HepG2 (cell line): Measurements from ENCODE around the gene NEGR1. TPM values are rescaled to one million over a fixed set of nuclear protein-coding genes. Genes with fewer than 3 reads are reported as not detected.

Experiments
- ATAC-seq: fragments of 200-7000 bp; cut with Tn5 transposase; 3 replicates; pipeline ENCODE4 v1.9.1; 2020; ENCODE audit warnings: mild to moderate bottlenecking, moderate library complexity
- BruUV-seq: library from RNA; stranded (reverse); fragments of 400-500 nt; replicated peaks from 2 replicates; lab custom pipeline; 2021; lab: Mats Ljungman, UMichigan
- CTCF ChIA-PET: fragments of 300-600 bp; formaldehyde crosslinking; extraction: SDS; loops from one replicate; lab custom pipeline; 2021; ENCODE audit warnings: low total read pairs, inconsistent platforms, low intra/inter-chr PET ratio; lab: Yijun Ruan, JAX
- POLR2A ChIA-PET: fragments of 350-600 bp; sonication (Branson Sonifier 250); formaldehyde crosslinking; loops from one replicate; lab custom pipeline; 2020; ENCODE audit warnings: antibody characterized with exemption, inconsistent platforms; lab: Yijun Ruan, JAX
- DNase-seq: peaks from one replicate; pipeline ENCODE4 v3.0.0-alpha.2; 2015; ENCODE audit warnings: low spot score
- FAIRE-seq: peaks from 3 replicates; lab custom pipeline; 2011; peaks lifted over from hg19 to GRCh38; lab: Jason Lieb, UNC
- H2AFZ ChIP-seq: one replicate; pipeline ENCODE4 v1.6.1; 2011; ENCODE audit warnings: low read length, inconsistent platforms
- H3K27ac ChIP-seq: fragments of 300-600 bp; 3 replicates; pipeline ENCODE4 v1.8.0; 2011; ENCODE audit warnings: mixed run types, mild to moderate bottlenecking, mixed read lengths, low read length, inconsistent platforms; ENCODE audit not compliant: insufficient read depth; ENCODE audit errors: extremely low read length
- H3K27me3 ChIP-seq, 2 experiments: fragments of 200-600 bp in 1 of 2; 2 replicates in 1 of 2; 3 replicates in 1 of 2; pipeline versions ENCODE4 v1.6.0 to v1.8.0; 2011; ENCODE audit warnings: low read length in 2 of 2, mild to moderate bottlenecking in 2 of 2, moderate library complexity in 2 of 2, inconsistent platforms in 1 of 2; ENCODE audit not compliant: insufficient read depth in 2 of 2, control insufficient read depth in 1 of 2
- H3K36me3 ChIP-seq, 2 experiments: fragments of 200-600 bp in 1 of 2; replicated peaks in 1 of 2; 2 replicates in 1 of 2; 3 replicates in 1 of 2; pipeline versions ENCODE4 v1.5.1 to v1.8.0; 2011; ENCODE audit warnings: low read length in 2 of 2, inconsistent platforms in 1 of 2; ENCODE audit not compliant: insufficient read depth in 2 of 2, control insufficient read depth in 1 of 2
- H3K4me1 ChIP-seq: 2 replicates; pipeline ENCODE4 v1.5.1; 2012; ENCODE audit warnings: low read length, inconsistent platforms; ENCODE audit not compliant: insufficient read depth
- H3K4me2 ChIP-seq: 2 replicates; pipeline ENCODE4 v1.6.0; 2011; ENCODE audit warnings: low read depth, low read length, inconsistent platforms
- H3K4me3 ChIP-seq, 3 experiments: fragments of 200-600 bp in 1 of 3; sonication (generic), shearing (Covaris generic) in 1 of 3; replicated peaks in 1 of 3; 2 replicates each; pipeline ENCODE4 v1.5.1; 2011 to 2016; ENCODE audit warnings: low read length in 3 of 3, inconsistent platforms in 2 of 3, low read depth in 2 of 3, mild to moderate bottlenecking in 2 of 3, control low read depth in 1 of 3, mixed read lengths in 1 of 3; ENCODE audit not compliant: insufficient read depth in 1 of 3
- H3K79me2 ChIP-seq: one replicate; pipeline ENCODE4 v1.6.1; 2011; ENCODE audit warnings: low read length, inconsistent platforms; ENCODE audit not compliant: insufficient read depth
- H3K9ac ChIP-seq: 2 replicates; pipeline ENCODE4 v1.6.0; 2011; ENCODE audit warnings: mild to moderate bottlenecking, low read depth, low read length, inconsistent platforms; ENCODE audit not compliant: insufficient read depth
- H3K9me3 ChIP-seq: 2 replicates; pipeline ENCODE4 v1.5.1; 2012; ENCODE audit warnings: mild to moderate bottlenecking, low read length
- H4K20me1 ChIP-seq: 2 replicates; pipeline ENCODE4 v1.6.0; 2011; ENCODE audit warnings: inconsistent platforms, mild to moderate bottlenecking, low read length, moderate library complexity; ENCODE audit not compliant: insufficient read depth
- ATF7-NPFF ChIP-seq: sonication (generic); formaldehyde crosslinking; IDR thresholded peaks from 2 replicates; pipeline ENCODE4 v1.8.1; 2023; ENCODE audit warnings: mild to moderate bottlenecking, low read depth, missing genetic modification reagents, moderate library complexity
- GABPA ChIP-seq, 2 experiments: IDR thresholded peaks; 2 replicates each; pipeline ENCODE4 v1.6.1; 2011 to 2016; ENCODE audit warnings: low read depth in 2 of 2, low read length in 1 of 2, missing biosample characterization in 1 of 2, missing genetic modification characterization in 1 of 2
- NONO ChIP-seq, 2 experiments: fragments of 450-650 bp in 1 of 2; sonication (generic) in 1 of 2; formaldehyde crosslinking in 1 of 2; IDR thresholded peaks in 1 of 2; conservative IDR thresholded peaks in 1 of 2; 2 replicates each; pipeline versions ENCODE4 v1.6.1 to v1.8.0; 2017 to 2022; ENCODE audit warnings: mild to moderate bottlenecking in 1 of 2, missing genetic modification reagents in 1 of 2, moderate library complexity in 1 of 2
- SMAD3 ChIP-seq: sonication (generic); formaldehyde crosslinking; IDR thresholded peaks from 2 replicates; pipeline ENCODE4 v1.4.0; 2020; ENCODE audit warnings: missing genetic modification reagents
- ZNF234 ChIP-seq: sonication (generic); formaldehyde crosslinking; conservative IDR thresholded peaks from 2 replicates; pipeline ENCODE4 v1.5.1; 2020; ENCODE audit warnings: mild to moderate bottlenecking, missing genetic modification reagents
- ZNF792 ChIP-seq: IDR thresholded peaks from 2 replicates; pipeline ENCODE4 v1.6.1; 2016
- WGBS: methylation state at CpG from one replicate; pipeline ENCODE4 v1.1.6; 2017; ENCODE audit warnings: low lambda C conversion rate; 5-methylcytosine and 5-hydroxymethylcytosine counted together
- in situ Hi-C: cut with HindIII; loops from 2 replicates; pipeline ENCODE4 v1.10.0; 2017; ENCODE audit warnings: low pct_unique_long_range_greater_than_20kb; ENCODE audit not compliant: extremely low pct_ligation_motif_present
- intact Hi-C: fragments of 100-400 bp; cut with micrococcal nuclease; formaldehyde crosslinking; loops from one replicate; pipeline ENCODE4 v1.10.0; 2022; ENCODE audit not compliant: unreplicated experiment
- polyA plus RNA-seq, 8 experiments: library from polyadenylated mRNA; depleted of rRNA in 3 of 8; stranded (reverse) in 7 of 8; unstranded in 1 of 8; fragments of >200 nt; fragmentation: Illumina TruSeq in 4 of 8; extraction: Trizol in 4 of 8; gene quantifications; 2 replicates each; pipeline versions ENCODE4 v1.2.1 to v1.2.3, GENCODE V29; 2011 to 2016; ENCODE audit warnings: low read depth in 4 of 8, missing spikeins in 1 of 8, mixed read lengths in 1 of 8; ENCODE audit not compliant: insufficient read depth in 1 of 8
- total RNA-seq, 5 experiments: library from RNA; depleted of rRNA; stranded (reverse); fragments of >200 nt; fragmentation: Illumina TruSeq; extraction: Trizol; gene quantifications; 2 replicates each; pipeline ENCODE4 v1.2.3, GENCODE V29; 2016; ENCODE audit warnings: low read depth in 1 of 5
- TF ChIP-seq, protein P1 (sequence below): sonication (generic); formaldehyde crosslinking; IDR thresholded peaks from 2 replicates; pipeline ENCODE4 v1.5.0; 2020; ENCODE audit warnings: mild to moderate bottlenecking, missing genetic modification reagents
- TF ChIP-seq, protein P2 (sequence below): sonication (generic); formaldehyde crosslinking; conservative IDR thresholded peaks from 2 replicates; pipeline ENCODE4 v1.4.0; 2020; ENCODE audit warnings: missing genetic modification reagents

Gene NEGR1
- total and polyA plus RNA-seq, 2 of the 13 experiments (the other 11 are each of a cell fraction or from before 2014, with no cell fraction given): not detected

DNA sequence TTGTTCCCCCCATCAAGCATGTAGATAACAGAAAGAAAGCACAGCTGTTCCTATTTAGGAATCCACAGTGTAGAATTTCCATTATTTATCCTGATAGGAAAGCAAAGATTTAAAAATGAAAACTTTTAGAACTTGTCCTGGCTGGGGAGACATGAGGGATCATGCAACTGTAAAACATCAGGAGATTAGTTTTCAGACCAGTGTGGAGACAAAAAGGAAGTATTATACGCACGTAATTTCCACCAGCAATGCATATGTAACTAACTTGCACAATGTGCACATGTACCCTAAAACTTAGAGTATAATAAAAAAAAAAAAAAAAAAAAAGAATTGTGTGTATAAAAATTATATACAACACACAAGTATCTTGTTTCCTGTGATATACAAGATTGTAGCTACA, 172.4 kb downstream of the NEGR1 start:
- ChIA-PET POLR2A (no interaction called here), CTCF (no interaction called here)
- no peak overlapping the region for H3K27ac ChIP-seq
- H3K27me3 ChIP-seq: no peaks in the 10 kb centered on the region
- no peak for DNase-seq
- no peak overlapping the region for H3K9ac ChIP-seq
- no peak for FAIRE-seq
- no peaks in the 10 kb centered on the region for H3K9me3 ChIP-seq
- no peaks in the 10 kb centered on the region for H3K4me1 ChIP-seq
- 22% methylated on average over 2 of the region's 2 CpGs for WGBS
- H3K4me2 ChIP-seq: no peak overlapping the region
- H3K36me3 ChIP-seq: no peaks in the 10 kb centered on the region
- intact Hi-C loops (no loop called here), in situ Hi-C loops (no loop called here)
- no peak overlapping the region for H3K4me3 ChIP-seq
- H4K20me1 ChIP-seq: no peaks in the 10 kb centered on the region
- BruUV-seq: no TSS peak
- no peak overlapping the region for H2AFZ ChIP-seq
- no peak for ATAC-seq
- TF ChIP-seq NONO (IDR thresholded peaks at IDR 0.05) (no peak), NONO (CRISPR knock-in tag; conservative IDR thresholded peaks at IDR 0.05) (no peak), ATF7-NPFF (no peak), SMAD3 (CRISPR knock-in tag) (no peak), ZNF792 (CRISPR knock-in tag) (no peak), ZNF234 (CRISPR knock-in tag) (no peak), GABPA (IDR thresholded peaks at IDR 0.05; ENCODE audit: low read depth, low read length) (no peak), GABPA (CRISPR knock-in tag; IDR thresholded peaks at IDR 0.05; ENCODE audit: low read depth) (no peak)
- TF ChIP-seq, protein P1, sequence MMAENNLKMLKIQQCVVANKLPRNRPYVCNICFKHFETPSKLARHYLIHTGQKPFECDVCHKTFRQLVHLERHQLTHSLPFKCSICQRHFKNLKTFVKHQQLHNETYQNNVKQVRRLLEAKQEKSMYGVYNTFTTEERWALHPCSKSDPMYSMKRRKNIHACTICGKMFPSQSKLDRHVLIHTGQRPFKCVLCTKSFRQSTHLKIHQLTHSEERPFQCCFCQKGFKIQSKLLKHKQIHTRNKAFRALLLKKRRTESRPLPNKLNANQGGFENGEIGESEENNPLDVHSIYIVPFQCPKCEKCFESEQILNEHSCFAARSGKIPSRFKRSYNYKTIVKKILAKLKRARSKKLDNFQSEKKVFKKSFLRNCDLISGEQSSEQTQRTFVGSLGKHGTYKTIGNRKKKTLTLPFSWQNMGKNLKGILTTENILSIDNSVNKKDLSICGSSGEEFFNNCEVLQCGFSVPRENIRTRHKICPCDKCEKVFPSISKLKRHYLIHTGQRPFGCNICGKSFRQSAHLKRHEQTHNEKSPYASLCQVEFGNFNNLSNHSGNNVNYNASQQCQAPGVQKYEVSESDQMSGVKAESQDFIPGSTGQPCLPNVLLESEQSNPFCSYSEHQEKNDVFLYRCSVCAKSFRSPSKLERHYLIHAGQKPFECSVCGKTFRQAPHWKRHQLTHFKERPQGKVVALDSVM (CRISPR knock-in tag): no peak
- TF ChIP-seq, protein P2, sequence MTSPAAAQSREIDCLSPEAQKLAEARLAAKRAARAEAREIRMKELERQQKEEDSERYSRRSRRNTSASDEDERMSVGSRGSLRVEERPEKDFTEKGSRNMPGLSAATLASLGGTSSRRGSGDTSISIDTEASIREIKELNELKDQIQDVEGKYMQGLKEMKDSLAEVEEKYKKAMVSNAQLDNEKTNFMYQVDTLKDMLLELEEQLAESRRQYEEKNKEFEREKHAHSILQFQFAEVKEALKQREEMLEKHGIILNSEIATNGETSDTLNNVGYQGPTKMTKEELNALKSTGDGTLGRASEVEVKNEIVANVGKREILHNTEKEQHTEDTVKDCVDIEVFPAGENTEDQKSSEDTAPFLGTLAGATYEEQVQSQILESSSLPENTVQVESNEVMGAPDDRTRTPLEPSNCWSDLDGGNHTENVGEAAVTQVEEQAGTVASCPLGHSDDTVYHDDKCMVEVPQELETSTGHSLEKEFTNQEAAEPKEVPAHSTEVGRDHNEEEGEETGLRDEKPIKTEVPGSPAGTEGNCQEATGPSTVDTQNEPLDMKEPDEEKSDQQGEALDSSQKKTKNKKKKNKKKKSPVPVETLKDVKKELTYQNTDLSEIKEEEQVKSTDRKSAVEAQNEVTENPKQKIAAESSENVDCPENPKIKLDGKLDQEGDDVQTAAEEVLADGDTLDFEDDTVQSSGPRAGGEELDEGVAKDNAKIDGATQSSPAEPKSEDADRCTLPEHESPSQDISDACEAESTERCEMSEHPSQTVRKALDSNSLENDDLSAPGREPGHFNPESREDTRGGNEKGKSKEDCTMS (CRISPR knock-in tag): no peak
- no peaks in the 10 kb centered on the region for H3K79me2 ChIP-seq
